ENCODE results near the gene KIF26B.

DNA sequence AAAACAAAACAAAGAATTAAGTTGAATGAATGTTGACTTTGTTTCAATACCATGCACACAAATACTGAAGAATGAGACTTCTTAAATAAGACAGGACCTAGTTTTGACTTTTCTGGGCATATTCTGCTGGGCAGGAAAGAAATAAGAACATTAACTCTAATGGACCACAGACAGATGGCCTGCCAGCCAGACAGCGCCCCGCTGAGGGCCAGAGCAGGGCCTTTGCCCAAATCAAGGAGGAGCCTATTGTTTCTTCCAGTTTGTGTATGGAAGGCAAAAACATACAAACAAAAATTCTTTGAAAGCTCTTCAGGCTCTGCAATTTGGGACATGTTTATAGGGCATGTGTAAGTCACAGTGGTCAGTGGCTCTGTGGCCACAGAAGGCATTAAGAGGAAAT lies 44.4 kb upstream of the KIF26B start:
- TF ChIP-seq EZH2phosphoT487 (IDR thresholded peaks at IDR 0.05; ENCODE audit: low read depth) (no peak), CTCF (IDR thresholded peaks at IDR 0.05; ENCODE audit: low read depth, low read length) (no peak)

All from OCI-LY3 (cell line).